Stomach smooth muscle (tissue), 2 donors: ENCODE measurements around the gene KRTAP3-2.

Experiments used
- H3K27ac ChIP-seq: one replicate; pipeline ENCODE4 v1.7.0; 2013; ENCODE audit warnings: mild to moderate bottlenecking, low read length, inconsistent platforms
- H3K27me3 ChIP-seq, 2 donors: one replicate each; pipeline ENCODE4 v1.7.0; 2013; ENCODE audit warnings: low read length in 2 of 2; ENCODE audit not compliant: insufficient read depth in 2 of 2, control insufficient read depth in 1 of 2
- H3K36me3 ChIP-seq, 2 donors: one replicate each; pipeline ENCODE4 v1.7.0; 2013; ENCODE audit warnings: low read length in 2 of 2; ENCODE audit not compliant: control insufficient read depth in 2 of 2, insufficient read depth in 2 of 2
- H3K4me1 ChIP-seq: one replicate; pipeline ENCODE4 v1.7.0; 2013; ENCODE audit warnings: low read length; ENCODE audit not compliant: control insufficient read depth, insufficient read depth
- H3K4me3 ChIP-seq, 2 donors: one replicate each; pipeline ENCODE4 v1.7.0; 2013; ENCODE audit warnings: low read length in 2 of 2
- H3K9ac ChIP-seq, 2 donors: one replicate each; pipeline ENCODE4 v1.7.0; 2013; ENCODE audit warnings: low read length in 2 of 2, mild to moderate bottlenecking in 1 of 2
- H3K9me3 ChIP-seq, 2 donors: one replicate each; pipeline ENCODE4 v1.7.0; 2013; ENCODE audit warnings: low read length in 2 of 2; ENCODE audit not compliant: control insufficient read depth in 2 of 2
- donor health status: healthy.
- donor health status: Pancreatic carcinoma.

Gene KRTAP3-2

GRCh38 chr17:40993839-40994238 is 5.9 kb downstream of the KRTAP3-2 start, which contains the start of gene KRTAP3-3:
KRTAP3-3 (minus strand) TSS chr17:40994164; CDS start chr17:40994097, 67 bp downstream.
- H3K4me3 ChIP-seq = no peak within 1 kb of the TSS
- H3K27me3 ChIP-seq = no peaks in the 10 kb centered on the region
- no peaks in the 10 kb centered on the region for H3K36me3 ChIP-seq
- H3K4me1 ChIP-seq = no peaks in the 10 kb centered on the region
- no peak within 1 kb of the TSS for H3K27ac ChIP-seq
- H3K9ac ChIP-seq = no peak within 1 kb of the TSS
- peaks cover 0 to 3% of the 10 kb centered on the region in 2 donors for H3K9me3 ChIP-seq

- Histone ChIP-seq H3K27ac (no peak overlapping the region), H3K4me3 (no peak overlapping the region), H3K9me3 (peaks cover 0 to 3% of the 10 kb centered on the region in 2 donors), H3K9ac (no peak overlapping the region), H3K27me3 (no peaks in the 10 kb centered on the region), H3K36me3 (no peaks in the 10 kb centered on the region), H3K4me1 (no peaks in the 10 kb centered on the region)
Observed at GRCh38 chr17:40993084-40993483, 6.6 kb downstream of the KRTAP3-2 start.

- Histone ChIP-seq H3K4me3 (no peak overlapping the region), H3K4me1 (no peaks in the 10 kb centered on the region), H3K27ac (no peak overlapping the region), H3K9me3 (peaks cover 0 to 3% of the 10 kb centered on the region in 2 donors), H3K36me3 (no peaks in the 10 kb centered on the region), H3K27me3 (no peaks in the 10 kb centered on the region), H3K9ac (no peak overlapping the region)
Observed at GRCh38 chr17:40992666-40993065, 7.0 kb downstream of the KRTAP3-2 start.

GRCh38 chr17:40986920-40987319 is 12.8 kb downstream of the KRTAP3-2 start:
- Histone ChIP-seq H3K9ac (no peak overlapping the region), H3K27me3 (peaks cover 0 to 2% of the 10 kb centered on the region in 2 donors), H3K36me3 (no peaks in the 10 kb centered on the region), H3K4me3 (no peak overlapping the region), H3K9me3 (no peaks in the 10 kb centered on the region), H3K27ac (no peak overlapping the region), H3K4me1 (no peaks in the 10 kb centered on the region)

GRCh38 chr17:40984226-40984625 is 15.5 kb downstream of the KRTAP3-2 start, which contains the start of gene KRT40:
KRT40 (minus strand) TSS chr17:40984326; CDS start chr17:40984273, 53 bp downstream.
- Histone ChIP-seq H3K36me3 (no peaks in the 10 kb centered on the region), H3K27ac (no peak within 1 kb of the TSS), H3K9me3 (no peaks in the 10 kb centered on the region), H3K4me1 (peaks cover 3% of the 10 kb centered on the region), H3K27me3 (peaks cover 0 to 6% of the 10 kb centered on the region in 2 donors), H3K4me3 (no peak within 1 kb of the TSS), H3K9ac (no peak within 1 kb of the TSS)

GRCh38 chr17:40981115-40981514 is 18.6 kb downstream of the KRTAP3-2 start:
- peaks cover 0 to 9% of the 10 kb centered on the region in 2 donors for H3K27me3 ChIP-seq
- H3K27ac ChIP-seq = no peak overlapping the region
- H3K9ac ChIP-seq = no peak overlapping the region
- no peaks in the 10 kb centered on the region for H3K36me3 ChIP-seq
- no peaks in the 10 kb centered on the region for H3K9me3 ChIP-seq
- H3K4me3 ChIP-seq = no peak overlapping the region
- H3K4me1 ChIP-seq = peaks cover 3% of the 10 kb centered on the region

GRCh38 chr17:40980596-40980995 is 19.1 kb downstream of the KRTAP3-2 start:
- no peak overlapping the region for H3K27ac ChIP-seq
- H3K4me3 ChIP-seq = no peak overlapping the region
- no peak overlapping the region for H3K9ac ChIP-seq

GRCh38 chr17:40980117-40980516 is 19.6 kb downstream of the KRTAP3-2 start:
- H3K27ac ChIP-seq = no peak overlapping the region
- H3K9ac ChIP-seq = no peak overlapping the region
- H3K4me1 ChIP-seq = peaks cover 3% of the 10 kb centered on the region
- no peak overlapping the region for H3K4me3 ChIP-seq
- peaks cover 0 to 11% of the 10 kb centered on the region in 2 donors for H3K27me3 ChIP-seq
- no peaks in the 10 kb centered on the region for H3K9me3 ChIP-seq
- no peaks in the 10 kb centered on the region for H3K36me3 ChIP-seq

More at GRCh38 chr17:40980596-40980995, 19.1 kb downstream of the KRTAP3-2 start:
- peaks cover 3% of the 10 kb centered on the region for H3K4me1 ChIP-seq
- no peaks in the 10 kb centered on the region for H3K36me3 ChIP-seq
- peaks cover 0 to 11% of the 10 kb centered on the region in 2 donors for H3K27me3 ChIP-seq
- no peaks in the 10 kb centered on the region for H3K9me3 ChIP-seq

- peaks cover 0 to 11% of the 10 kb centered on the region in 2 donors for H3K27me3 ChIP-seq
Observed at GRCh38 chr17:40978575-40979151, 21.0 kb downstream of the KRTAP3-2 start.

GRCh38 chr17:40975516-40975915 is 24.2 kb downstream of the KRTAP3-2 start:
- Histone ChIP-seq H3K36me3 (no peaks in the 10 kb centered on the region), H3K27me3 (peaks cover 0 to 7% of the 10 kb centered on the region in 2 donors), H3K9me3 (no peaks in the 10 kb centered on the region), H3K4me1 (no peaks in the 10 kb centered on the region), H3K9ac (no peak overlapping the region), H3K27ac (no peak overlapping the region), H3K4me3 (no peak overlapping the region)

More at GRCh38 chr17:40978575-40979151, 21.0 kb downstream of the KRTAP3-2 start:
- Histone ChIP-seq H3K4me1 (peaks cover 3% of the 10 kb centered on the region), H3K9me3 (no peaks in the 10 kb centered on the region), H3K4me3 (no peak overlapping the region), H3K36me3 (no peaks in the 10 kb centered on the region), H3K9ac (no peak overlapping the region), H3K27ac (no peak overlapping the region)

- Histone ChIP-seq H3K4me3 (no peak overlapping the region), H3K4me1 (no peaks in the 10 kb centered on the region), H3K9me3 (no peaks in the 10 kb centered on the region), H3K27ac (no peak overlapping the region), H3K36me3 (no peaks in the 10 kb centered on the region), H3K27me3 (peaks cover 0 to 7% of the 10 kb centered on the region in 2 donors), H3K9ac (no peak overlapping the region)
Observed at GRCh38 chr17:40974366-40974765, 25.3 kb downstream of the KRTAP3-2 start.
